MM.1S (cell line): ENCODE data around the gene CDH6.

ENCODE experiments used
- CTCF ChIP-seq: fragments of 300-600 bp; sonication (generic); IDR thresholded peaks from 2 replicates; pipeline ENCODE4 v1.5.1; 2016; ENCODE audit warnings: antibody characterized with exemption, low read length, mixed read lengths
- EZH2 ChIP-seq: fragments of 300-600 bp; sonication (generic); optimal IDR thresholded peaks from 2 replicates; pipeline ENCODE3; 2017; ENCODE audit warnings: low read depth, mild to moderate bottlenecking, antibody characterized with exemption, low read length, mixed read lengths
- EZH2phosphoT487 ChIP-seq: fragments of 300-600 bp; sonication (generic); IDR thresholded peaks from 2 replicates; pipeline ENCODE4 v1.6.1; 2018; ENCODE audit warnings: antibody characterized with exemption, low read length

GRCh38 chr5:31361234-31361633 lies 167.7 kb downstream of the CDH6 start:
- TF ChIP-seq EZH2 (no peak), CTCF (no peak), EZH2phosphoT487 (no peak)
